AG09319 (cell line): Measurements from ENCODE around the gene TP53AIP1.

Experiments
- DNase-seq: peaks from one replicate; pipeline ENCODE4 v3.0.0-alpha.2; 2010; ENCODE audit warnings: low read depth; ENCODE audit errors: extremely low read depth
- CTCF ChIP-seq: IDR thresholded peaks from 2 replicates; pipeline ENCODE4 v1.5.1; 2011; ENCODE audit warnings: low read depth, mild to moderate bottlenecking, inconsistent platforms, low read length, moderate library complexity

Gene TP53AIP1

GRCh38 chr11:128967578-128967977 is 24.9 kb upstream of the TP53AIP1 start:
- no peak for TF ChIP-seq CTCF
- no peak for DNase-seq

- TF ChIP-seq CTCF: no peak
- DNase-seq: no peak
These were observed 22.8 kb upstream of the TP53AIP1 start for GRCh38 chr11:128965485-128965884.

- no peak for DNase-seq
- no peak for TF ChIP-seq CTCF
These were observed 21.8 kb upstream of the TP53AIP1 start for GRCh38 chr11:128964463-128964930.

- no peak for DNase-seq
- TF ChIP-seq CTCF: no peak
These were observed 21.2 kb upstream of the TP53AIP1 start for GRCh38 chr11:128963744-128964325.

- TF ChIP-seq CTCF: no peak
- DNase-seq: no peak
These were observed 20.2 kb upstream of the TP53AIP1 start for GRCh38 chr11:128962896-128963295.

- no peak for TF ChIP-seq CTCF
These were observed 19.0 kb upstream of the TP53AIP1 start for GRCh38 chr11:128961645-128962044.

GRCh38 chr11:128957202-128957482 is 14.5 kb upstream of the TP53AIP1 start:
- no peak for DNase-seq
- TF ChIP-seq CTCF: no peak

More at GRCh38 chr11:128961645-128962044, 19.0 kb upstream of the TP53AIP1 start:
- DNase-seq: no peak
